Skeletal muscle satellite cell (primary cell): Measurements from ENCODE around the gene ANKRD50.

Experiments
- H3K27me3 ChIP-seq: 2 replicates; pipeline ENCODE4 v1.7.0; 2013; ENCODE audit warnings: low read length; ENCODE audit not compliant: control insufficient read depth, insufficient read depth
- H3K36me3 ChIP-seq: 2 replicates; pipeline ENCODE4 v1.7.0; 2013; ENCODE audit warnings: mild to moderate bottlenecking, control low read depth, low read length; ENCODE audit not compliant: insufficient read depth
- H3K4me1 ChIP-seq: 2 replicates; pipeline ENCODE4 v1.7.0; 2013; ENCODE audit warnings: low read length; ENCODE audit not compliant: control insufficient read depth, insufficient read depth
- H3K4me2 ChIP-seq: 2 replicates; pipeline ENCODE4 v1.7.0; 2013; ENCODE audit warnings: mild to moderate bottlenecking, low read length
- H3K4me3 ChIP-seq: 2 replicates; pipeline ENCODE4 v1.7.0; 2013; ENCODE audit warnings: low read length
- H3K9ac ChIP-seq: 2 replicates; pipeline ENCODE4 v1.7.0; 2013; ENCODE audit warnings: mild to moderate bottlenecking, low read depth, low read length, moderate library complexity
- H3K9me3 ChIP-seq: replicated peaks from 2 replicates; pipeline ENCODE4 v1.7.0; 2013; ENCODE audit warnings: mild to moderate bottlenecking, control low read depth, low read length

ANKRD50 gene

DNA sequence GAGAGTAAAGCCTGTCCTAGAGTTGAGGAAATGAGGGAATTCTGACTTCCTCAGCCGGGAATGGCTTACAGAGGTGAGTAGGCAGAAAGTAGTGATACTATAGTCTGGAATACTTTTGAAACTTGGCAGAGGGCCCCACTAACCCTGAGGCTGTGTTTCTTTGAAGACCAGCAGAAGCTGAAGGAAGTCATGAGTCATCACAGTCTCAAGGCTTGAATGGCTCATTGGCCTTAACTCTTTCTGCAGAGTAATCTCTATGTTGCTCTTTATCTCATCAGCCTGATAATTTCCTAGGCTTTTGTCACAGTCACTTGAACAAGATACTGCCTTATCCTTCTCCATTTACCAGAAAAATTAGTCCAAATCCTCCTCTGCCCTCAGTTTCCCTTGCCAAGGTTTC lies 80.8 kb downstream of the ANKRD50 start:
- no peaks in the 10 kb centered on the region for H3K9me3 ChIP-seq
- no peaks in the 10 kb centered on the region for H3K36me3 ChIP-seq
- no peak overlapping the region for H3K4me3 ChIP-seq
- H3K4me2 ChIP-seq, result no peak overlapping the region
- H3K9ac ChIP-seq, result no peak overlapping the region
- H3K27me3 ChIP-seq, result no peaks in the 10 kb centered on the region
- peaks cover 11% of the 10 kb centered on the region for H3K4me1 ChIP-seq

DNA sequence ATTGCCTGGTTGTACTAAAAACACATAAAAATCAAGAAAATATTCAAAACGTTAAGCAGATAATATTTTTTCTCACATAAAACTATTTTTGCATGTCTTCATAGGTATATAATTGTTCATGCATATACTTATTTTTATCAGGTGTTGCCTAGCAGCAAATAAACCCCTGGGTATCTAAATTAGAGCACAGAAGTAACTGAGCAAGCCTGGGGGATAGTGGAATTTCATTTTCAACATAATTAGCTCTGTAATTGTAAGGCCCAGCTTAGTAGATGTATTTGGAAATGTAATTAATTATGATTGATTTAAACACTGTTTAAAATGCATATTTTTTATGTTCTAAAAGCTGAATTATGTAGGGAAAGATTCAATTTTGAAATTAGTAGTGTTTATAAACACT lies 82.9 kb downstream of the ANKRD50 start:
- Histone ChIP-seq H3K27me3 (no peaks in the 10 kb centered on the region), H3K4me1 (peaks cover 11% of the 10 kb centered on the region), H3K9ac (no peak overlapping the region), H3K4me3 (no peak overlapping the region), H3K9me3 (no peaks in the 10 kb centered on the region), H3K4me2 (no peak overlapping the region), H3K36me3 (no peaks in the 10 kb centered on the region)
